Adrenal gland (tissue), 5 donors: ENCODE measurements around the gene URB2.

Source experiments
- CTCF ChIP-seq, 6 experiments: fragments of 450-650 bp in 4 of 6; fragments of 200-600 bp in 2 of 6; sonication (generic) in 1 of 6; IDR thresholded peaks; 1 replicate in 5 of 6; 2 replicates in 1 of 6; pipeline versions ENCODE4 v1.5.1 to v1.8.0; 2016 to 2021; ENCODE audit warnings: antibody characterized with exemption in 6 of 6, mild to moderate bottlenecking in 2 of 6, moderate library complexity in 1 of 6
- POLR2A ChIP-seq, 2 donors: fragments of 450-650 bp; IDR thresholded peaks; one replicate each; pipeline ENCODE4 v1.6.1; 2017; ENCODE audit warnings: antibody characterized with exemption in 2 of 2, mild to moderate bottlenecking in 2 of 2, moderate library complexity in 1 of 2
- donor health status: DM: no; HTN: no; CAD: no.

GRCh38 chr1:229642970-229643369 lies 16.9 kb downstream of the URB2 start:
- no peak for TF ChIP-seq POLR2A (IDR thresholded peaks at IDR 0.05)
- TF ChIP-seq CTCF (IDR thresholded peaks at IDR 0.05) = no peak
